K562 (cell line): ENCODE results near the gene NTRK1. TPM values are rescaled to one million over a fixed set of nuclear protein-coding genes. Genes with fewer than 3 reads are reported as not detected.

ENCODE experiments used
- CEBPZ ChIP-seq: fragments of 150-350 bp; IDR thresholded peaks from 2 replicates; pipeline ENCODE4 v1.6.1; 2014; ENCODE audit warnings: low read depth, mild to moderate bottlenecking, low read length, borderline replicate concordance
- CREB3 ChIP-seq: fragments of 450-650 bp; conservative IDR thresholded peaks from 2 replicates; pipeline ENCODE4 v1.6.1; 2016; ENCODE audit warnings: missing genetic modification characterization, low read depth, mild to moderate bottlenecking, missing compliant biosample characterization, moderate library complexity
- DIDO1 ChIP-seq: fragments of 450-650 bp; IDR thresholded peaks from 2 replicates; pipeline ENCODE4 v1.6.1; 2016; ENCODE audit warnings: low read depth, missing biosample characterization, missing genetic modification characterization
- JUN ChIP-seq, 2 experiments: sonication (generic) in 1 of 2; formaldehyde crosslinking in 1 of 2; IDR thresholded peaks; 2 replicates each; pipeline versions ENCODE4 v1.6.1 to v1.8.0; 2012 to 2022; ENCODE audit warnings: borderline replicate concordance in 2 of 2, mild to moderate bottlenecking in 2 of 2, improper control_type of control experiment in 1 of 2, low read depth in 1 of 2, low read length in 1 of 2, missing genetic modification reagents in 1 of 2
- JUND ChIP-seq, 2 experiments: IDR thresholded peaks; 2 replicates in 1 of 2; 3 replicates in 1 of 2; pipeline ENCODE4 v1.6.1; 2011; ENCODE audit warnings: borderline replicate concordance in 2 of 2, low read depth in 2 of 2, low read length in 2 of 2, improper control_type of control experiment in 1 of 2, missing biosample characterization in 1 of 2, missing genetic modification characterization in 1 of 2, missing genetic modification reagents in 1 of 2
- MTA1 ChIP-seq: fragments of 450-650 bp; IDR thresholded peaks from 2 replicates; pipeline ENCODE4 v1.6.1; 2017; ENCODE audit warnings: borderline replicate concordance
- NBN ChIP-seq: fragments of 450-650 bp; IDR thresholded peaks from 2 replicates; pipeline ENCODE4 v1.6.1; 2016; ENCODE audit warnings: low read depth, mild to moderate bottlenecking
- NCOA1 ChIP-seq: fragments of 450-650 bp; IDR thresholded peaks from 2 replicates; pipeline ENCODE4 v1.6.1; 2016; ENCODE audit warnings: low read depth
- OTX1 ChIP-seq: fragments of 450-650 bp; formaldehyde crosslinking; IDR thresholded peaks from 2 replicates; pipeline ENCODE4 v1.4.0; 2022; ENCODE audit warnings: mild to moderate bottlenecking
- PHF21A ChIP-seq: fragments of 450-650 bp; IDR thresholded peaks from 2 replicates; pipeline ENCODE4 v1.6.1; 2017; ENCODE audit warnings: low read depth, borderline replicate concordance
- RBFOX2 ChIP-seq: fragments of 200-400 bp; formaldehyde crosslinking; IDR thresholded peaks from 2 replicates; pipeline ENCODE4 v1.6.1; 2017; ENCODE audit warnings: low read depth, mild to moderate bottlenecking, low read length, moderate library complexity
- RCOR1 ChIP-seq, 2 experiments: IDR thresholded peaks; 2 replicates each; pipeline ENCODE4 v1.6.1; 2012; ENCODE audit warnings: low read depth in 2 of 2, low read length in 2 of 2, borderline replicate concordance in 1 of 2, improper control_type of control experiment in 1 of 2
- ZNF507 ChIP-seq: conservative IDR thresholded peaks from 2 replicates; pipeline ENCODE4 v1.6.1; 2017; ENCODE audit warnings: missing genetic modification characterization, missing compliant biosample characterization
- polyA plus RNA-seq, 8 experiments: library from polyadenylated mRNA; depleted of rRNA in 4 of 8; stranded (reverse) in 5 of 8; unstranded in 3 of 8; fragments of >200 nt; fragmentation: Nextera tagmentation in 2 of 8; fragmentation: Illumina TruSeq in 1 of 8; extraction: Ambion mirVana in 2 of 8; extraction: Trizol in 1 of 8; gene quantifications; 2 replicates each; pipeline versions ENCODE4 v1.2.1 to v1.2.3, GENCODE V29; 2011 to 2014; ENCODE audit warnings: inconsistent platforms in 1 of 8, missing spikeins in 1 of 8
- total RNA-seq, 7 experiments: library from RNA; depleted of rRNA in 6 of 7; stranded (reverse); fragments of >200 nt in 6 of 7; fragmentation: Illumina TruSeq in 2 of 7; extraction: Trizol in 2 of 7; gene quantifications; 2 replicates each; pipeline versions ENCODE4 v1.2.1 to v1.2.3, GENCODE V29; 2011 to 2021; ENCODE audit warnings: low replicate concordance in 1 of 7
- TF ChIP-seq, protein P1 (sequence below): fragments of 450-650 bp; IDR thresholded peaks from 2 replicates; pipeline ENCODE4 v1.6.1; 2017; ENCODE audit warnings: antibody characterized with exemption
- TF ChIP-seq, protein P2 (sequence below): fragments of 450-650 bp; IDR thresholded peaks from 2 replicates; pipeline ENCODE4 v1.7.1; 2018; ENCODE audit warnings: mild to moderate bottlenecking, low read depth; ENCODE audit not compliant: partially characterized antibody

Gene NTRK1
- total and polyA plus RNA-seq, 9 of the 15 experiments (the other 6 are each of a cell fraction or from before 2014, with no cell fraction given) = 0.46 to 30.0 (median 7.9) TPM

GRCh38 chr1:156862997-156863599, 2.4 kb downstream of the NTRK1 start (continued):
- TF ChIP-seq CREB3 (no peak), ZNF507 (no peak), NCOA1 (peak; percentile 87), RCOR1 (IDR thresholded peaks at IDR 0.05; ENCODE audit: borderline replicate concordance in 1 of 2, low read depth in 2 of 2, low read length in 2 of 2) (peak in 1 of 2 experiments; percentile 95; a peak in 2 of 4 replicates), MTA1 (peak; percentile 96), JUN (IDR thresholded peaks at IDR 0.05; ENCODE audit: borderline replicate concordance, low read depth, low read length) (no peak), JUN (CRISPR knock-in tag; IDR thresholded peaks at IDR 0.05; ENCODE audit: borderline replicate concordance) (no peak), CEBPZ (no peak), DIDO1 (0 out of 2 replicates have a peak, but pooled peaks have one; percentile 49), NBN (peak; percentile 94), JUND (IDR thresholded peaks at IDR 0.05; ENCODE audit: borderline replicate concordance, low read depth, low read length) (peak; percentile 78), JUND (tag; IDR thresholded peaks at IDR 0.05; ENCODE audit: borderline replicate concordance, low read depth, low read length) (peak; percentile 73; the same call in 2 of the 3 replicates), PHF21A (peak; percentile 46; the same call in 1 of the 2 replicates), RBFOX2 (peak; percentile 27; the same call in 1 of the 2 replicates), OTX1 (peak; percentile 57; the same call in 1 of the 2 replicates)
- TF ChIP-seq, protein P1, sequence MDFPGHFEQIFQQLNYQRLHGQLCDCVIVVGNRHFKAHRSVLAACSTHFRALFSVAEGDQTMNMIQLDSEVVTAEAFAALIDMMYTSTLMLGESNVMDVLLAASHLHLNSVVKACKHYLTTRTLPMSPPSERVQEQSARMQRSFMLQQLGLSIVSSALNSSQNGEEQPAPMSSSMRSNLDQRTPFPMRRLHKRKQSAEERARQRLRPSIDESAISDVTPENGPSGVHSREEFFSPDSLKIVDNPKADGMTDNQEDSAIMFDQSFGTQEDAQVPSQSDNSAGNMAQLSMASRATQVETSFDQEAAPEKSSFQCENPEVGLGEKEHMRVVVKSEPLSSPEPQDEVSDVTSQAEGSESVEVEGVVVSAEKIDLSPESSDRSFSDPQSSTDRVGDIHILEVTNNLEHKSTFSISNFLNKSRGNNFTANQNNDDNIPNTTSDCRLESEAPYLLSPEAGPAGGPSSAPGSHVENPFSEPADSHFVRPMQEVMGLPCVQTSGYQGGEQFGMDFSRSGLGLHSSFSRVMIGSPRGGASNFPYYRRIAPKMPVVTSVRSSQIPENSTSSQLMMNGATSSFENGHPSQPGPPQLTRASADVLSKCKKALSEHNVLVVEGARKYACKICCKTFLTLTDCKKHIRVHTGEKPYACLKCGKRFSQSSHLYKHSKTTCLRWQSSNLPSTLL = peak; percentile 50; the same call in 1 of the 2 replicates
- TF ChIP-seq, protein P2, sequence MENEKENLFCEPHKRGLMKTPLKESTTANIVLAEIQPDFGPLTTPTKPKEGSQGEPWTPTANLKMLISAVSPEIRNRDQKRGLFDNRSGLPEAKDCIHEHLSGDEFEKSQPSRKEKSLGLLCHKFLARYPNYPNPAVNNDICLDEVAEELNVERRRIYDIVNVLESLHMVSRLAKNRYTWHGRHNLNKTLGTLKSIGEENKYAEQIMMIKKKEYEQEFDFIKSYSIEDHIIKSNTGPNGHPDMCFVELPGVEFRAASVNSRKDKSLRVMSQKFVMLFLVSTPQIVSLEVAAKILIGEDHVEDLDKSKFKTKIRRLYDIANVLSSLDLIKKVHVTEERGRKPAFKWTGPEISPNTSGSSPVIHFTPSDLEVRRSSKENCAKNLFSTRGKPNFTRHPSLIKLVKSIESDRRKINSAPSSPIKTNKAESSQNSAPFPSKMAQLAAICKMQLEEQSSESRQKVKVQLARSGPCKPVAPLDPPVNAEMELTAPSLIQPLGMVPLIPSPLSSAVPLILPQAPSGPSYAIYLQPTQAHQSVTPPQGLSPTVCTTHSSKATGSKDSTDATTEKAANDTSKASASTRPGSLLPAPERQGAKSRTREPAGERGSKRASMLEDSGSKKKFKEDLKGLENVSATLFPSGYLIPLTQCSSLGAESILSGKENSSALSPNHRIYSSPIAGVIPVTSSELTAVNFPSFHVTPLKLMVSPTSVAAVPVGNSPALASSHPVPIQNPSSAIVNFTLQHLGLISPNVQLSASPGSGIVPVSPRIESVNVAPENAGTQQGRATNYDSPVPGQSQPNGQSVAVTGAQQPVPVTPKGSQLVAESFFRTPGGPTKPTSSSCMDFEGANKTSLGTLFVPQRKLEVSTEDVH = peak; percentile 39
